ENCODE measurements around the gene SEPHS1. TPM values are rescaled to one million over a fixed set of nuclear protein-coding genes. Genes with fewer than 3 reads are reported as not detected.

Gene SEPHS1
- total RNA-seq, 1 experiment from 2014 or later, result 509 TPM

GRCh38 chr10:13365243-13365642, 17.1 kb upstream of the SEPHS1 start:
- TF ChIP-seq MXD4 (CRISPR knock-in tag; IDR thresholded peaks at IDR 0.05; ENCODE audit: borderline replicate concordance) (no peak), ESRRA (CRISPR knock-in tag; IDR thresholded peaks at IDR 0.05; ENCODE audit: borderline replicate concordance) (no peak), KAT7 (CRISPR knock-in tag; IDR thresholded peaks at IDR 0.05; ENCODE audit: borderline replicate concordance) (no peak), CDX4 (CRISPR knock-in tag; IDR thresholded peaks at IDR 0.05; ENCODE audit: borderline replicate concordance) (no peak), ZSCAN18 (CRISPR knock-in tag; IDR thresholded peaks at IDR 0.05) (no peak), USF2 (CRISPR knock-in tag; IDR thresholded peaks at IDR 0.05) (no peak), USF1 (CRISPR knock-in tag; IDR thresholded peaks at IDR 0.05) (no peak), ZNF232 (CRISPR knock-in tag; IDR thresholded peaks at IDR 0.05) (no peak), ZBTB21 (CRISPR knock-in tag; IDR thresholded peaks at IDR 0.05; ENCODE audit: borderline replicate concordance) (no peak)
- TF ChIP-seq, protein P1, sequence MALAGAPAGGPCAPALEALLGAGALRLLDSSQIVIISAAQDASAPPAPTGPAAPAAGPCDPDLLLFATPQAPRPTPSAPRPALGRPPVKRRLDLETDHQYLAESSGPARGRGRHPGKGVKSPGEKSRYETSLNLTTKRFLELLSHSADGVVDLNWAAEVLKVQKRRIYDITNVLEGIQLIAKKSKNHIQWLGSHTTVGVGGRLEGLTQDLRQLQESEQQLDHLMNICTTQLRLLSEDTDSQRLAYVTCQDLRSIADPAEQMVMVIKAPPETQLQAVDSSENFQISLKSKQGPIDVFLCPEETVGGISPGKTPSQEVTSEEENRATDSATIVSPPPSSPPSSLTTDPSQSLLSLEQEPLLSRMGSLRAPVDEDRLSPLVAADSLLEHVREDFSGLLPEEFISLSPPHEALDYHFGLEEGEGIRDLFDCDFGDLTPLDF (CRISPR knock-in tag; IDR thresholded peaks at IDR 0.05), result no peak
- H3K27me3 Mint-ChIP-seq (ENCODE audit: low read depth), result no peaks in the 10 kb centered on the region
- no peaks in the 10 kb centered on the region for H3K9me3 Mint-ChIP-seq
- DNase-seq (ENCODE audit: low spot score), result no peak
- no peaks in the 10 kb centered on the region for H3K36me3 Mint-ChIP-seq
- no peak for ATAC-seq
- ChIA-PET CTCF (interaction anchor here (1.0 to 3.3 kb wide), 4 partner anchors 12 to 75 kb away, joined by 3 to 15 read pairs (median 8); no protein-coding TSS in a partner anchor), POLR2A (no interaction called here)
- H3K4me3 Mint-ChIP-seq, result no peak overlapping the region
- no peak overlapping the region for H3K27ac Mint-ChIP-seq
- H3K4me1 Mint-ChIP-seq, result peaks cover 17% of the 10 kb centered on the region

DNA sequence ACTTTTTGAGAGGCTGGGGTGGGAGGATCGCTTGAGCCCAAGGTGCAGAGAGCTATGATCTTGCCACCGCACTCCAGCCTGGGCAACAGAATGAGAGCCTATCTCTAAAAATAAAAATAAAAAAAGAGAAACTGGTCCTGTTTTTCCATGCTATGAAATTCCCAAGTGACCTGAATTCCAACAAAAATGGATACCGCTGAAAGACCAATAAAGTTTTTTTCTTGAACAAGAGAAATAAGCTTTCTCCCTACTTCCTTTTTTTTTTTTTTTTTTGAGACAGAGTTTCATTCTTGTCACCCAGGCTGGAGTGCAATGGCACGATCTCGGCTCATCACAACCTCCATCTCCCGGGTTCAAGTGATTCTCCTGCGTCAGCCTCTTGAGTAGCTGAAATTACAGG, 12.5 kb upstream of the SEPHS1 start:
- H3K27ac Mint-ChIP-seq, result no peak overlapping the region
- POLR2A ChIA-PET, result no interaction called here
- TF ChIP-seq SOX15 (CRISPR knock-in tag; IDR thresholded peaks at IDR 0.05) (no peak), TEAD4 (CRISPR knock-in tag; IDR thresholded peaks at IDR 0.05) (no peak), RORB (CRISPR knock-in tag; IDR thresholded peaks at IDR 0.05) (no peak), JUN (CRISPR knock-in tag; IDR thresholded peaks at IDR 0.05) (no peak), MAX (CRISPR knock-in tag; IDR thresholded peaks at IDR 0.05) (no peak), ZNF138 (CRISPR knock-in tag; conservative IDR thresholded peaks at IDR 0.05) (no peak), ZNF425 (CRISPR knock-in tag; conservative IDR thresholded peaks at IDR 0.05) (no peak), IRF2 (CRISPR knock-in tag; IDR thresholded peaks at IDR 0.05; ENCODE audit: borderline replicate concordance, low read depth) (no peak), ZBTB43 (CRISPR knock-in tag; IDR thresholded peaks at IDR 0.05) (no peak), ZNF423 (CRISPR knock-in tag; IDR thresholded peaks at IDR 0.05) (no peak), ATF3 (CRISPR knock-in tag; conservative IDR thresholded peaks at IDR 0.05) (no peak)
- no peaks in the 10 kb centered on the region for H3K9me3 Mint-ChIP-seq
- ATAC-seq, result no peak
- DNase-seq (ENCODE audit: low spot score), result no peak
- peaks cover 9% of the 10 kb centered on the region for H3K4me1 Mint-ChIP-seq
- CTCF ChIA-PET, result interaction anchor here (0.7 kb wide), 1 partner anchor 120 kb away, joined by 6 read pairs; no protein-coding TSS in a partner anchor
- H3K4me3 Mint-ChIP-seq, result no peak overlapping the region
- no peaks in the 10 kb centered on the region for H3K36me3 Mint-ChIP-seq
- no peaks in the 10 kb centered on the region for H3K27me3 Mint-ChIP-seq (ENCODE audit: low read depth)
